Astrocyte of the hippocampus (primary cell): ENCODE results near the gene AP3S2.
A peak's percentile ranks its signal among the peaks of the same experiment; 100 is the strongest.
"Not testable (repeated sequence)": the region's sequence is repeated elsewhere in the genome, so short reads cannot be mapped to it uniquely, and the experiment has no call there.

Experiments
- DNase-seq: peaks from one replicate; pipeline ENCODE4 v3.0.0; 2011; ENCODE audit warnings: low read depth, low spot score

AP3S2 gene

GRCh38 chr15:89903015-89903857, 9.4 kb upstream of the AP3S2 start:
- DNase-seq, result no peak

GRCh38 chr15:89900849-89901248, 7.1 kb upstream of the AP3S2 start:
- DNase-seq, result no peak

GRCh38 chr15:89899951-89900567, 6.3 kb upstream of the AP3S2 start:
- no peak for DNase-seq

GRCh38 chr15:89899295-89899945, 5.6 kb upstream of the AP3S2 start:
- DNase-seq, result no peak

- peak; percentile 58 for DNase-seq
These were observed 5.0 kb upstream of the AP3S2 start for GRCh38 chr15:89898614-89899294.

GRCh38 chr15:89898146-89898545, 4.4 kb upstream of the AP3S2 start:
- DNase-seq, result no peak

GRCh38 chr15:89893027-89893426, 767 bp downstream of the AP3S2 start:
- DNase-seq, result no peak

GRCh38 chr15:89888214-89888804, 5.5 kb downstream of the AP3S2 start:
- peak; percentile 85 for DNase-seq

- DNase-seq, result no peak
These were observed 8.2 kb downstream of the AP3S2 start for GRCh38 chr15:89885611-89886010.

- DNase-seq, result not testable (repeated sequence)
These were observed 8.6 kb downstream of the AP3S2 start for GRCh38 chr15:89885179-89885578.

GRCh38 chr15:89883518-89883917, 10.3 kb downstream of the AP3S2 start:
- DNase-seq, result no peak

GRCh38 chr15:89880727-89881126, 13.1 kb downstream of the AP3S2 start:
- DNase-seq, result no peak

GRCh38 chr15:89878323-89878722, 15.5 kb downstream of the AP3S2 start:
- no peak for DNase-seq

- no peak for DNase-seq
These were observed 16.7 kb downstream of the AP3S2 start for GRCh38 chr15:89877083-89877425.

- DNase-seq, result no peak
These were observed 17.3 kb downstream of the AP3S2 start for GRCh38 chr15:89876396-89877082.

GRCh38 chr15:89875741-89876140, 18.1 kb downstream of the AP3S2 start:
- no peak for DNase-seq

GRCh38 chr15:89874926-89875564, 18.7 kb downstream of the AP3S2 start:
- peak; percentile 89 for DNase-seq

- no peak for DNase-seq
These were observed 23.0 kb downstream of the AP3S2 start for GRCh38 chr15:89870688-89871288.

- no peak for DNase-seq
These were observed 23.8 kb downstream of the AP3S2 start for GRCh38 chr15:89870006-89870405.

- DNase-seq, result not testable (repeated sequence)
These were observed 24.3 kb downstream of the AP3S2 start for GRCh38 chr15:89869490-89869889.
